ENCODE data around the gene ASMTL. TPM values are rescaled to one million over a fixed set of nuclear protein-coding genes. Genes with fewer than 3 reads are reported as not detected.

Gene ASMTL
- total RNA-seq, 2 donors from 2014 or later = 30.8 to 43.5 TPM

GRCh38 chrX:1465286-1466231 is 12.8 kb upstream of the ASMTL start:
- Histone ChIP-seq H3K27me3 (replicated peaks; ENCODE audit: insufficient read depth) (no peaks in the 10 kb centered on the region), H3K36me3 (no peaks in the 10 kb centered on the region), H3K27ac (no peak overlapping the region), H3K4me3 (no peak overlapping the region), H3K4me1 (ENCODE audit: control insufficient read depth in 1 of 2, low read depth in 2 of 2) (no peaks in the 10 kb centered on the region), H3K9me3 (no peaks in the 10 kb centered on the region)
- no peak for ATAC-seq (ENCODE audit: insufficient number of reproducible peaks, low FRiP score, low read depth)
- DNase-seq (ENCODE audit: low spot score) = no peak
- TF ChIP-seq CTCF (IDR thresholded peaks at IDR 0.05) = no peak

DNA sequence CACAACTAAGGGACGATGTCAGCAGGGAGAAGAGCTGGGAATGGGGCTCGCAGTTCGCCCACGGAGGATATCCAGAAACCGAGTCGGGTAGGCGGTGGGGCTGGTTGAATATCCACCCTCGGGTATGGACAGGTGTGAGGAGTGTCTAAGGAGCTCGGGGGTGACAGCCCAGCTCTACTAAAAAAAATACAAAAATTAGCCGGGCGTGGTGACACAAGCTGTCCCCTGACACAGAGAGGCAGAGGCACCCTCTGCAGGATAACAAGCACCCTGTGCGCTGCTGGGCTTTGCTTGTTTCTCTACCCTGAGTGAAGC is 12.2 kb upstream of the ASMTL start:
- DNase-seq (ENCODE audit: low spot score) (no peak), ATAC-seq (ENCODE audit: insufficient number of reproducible peaks, low FRiP score, low read depth) (no peak)

DNA sequence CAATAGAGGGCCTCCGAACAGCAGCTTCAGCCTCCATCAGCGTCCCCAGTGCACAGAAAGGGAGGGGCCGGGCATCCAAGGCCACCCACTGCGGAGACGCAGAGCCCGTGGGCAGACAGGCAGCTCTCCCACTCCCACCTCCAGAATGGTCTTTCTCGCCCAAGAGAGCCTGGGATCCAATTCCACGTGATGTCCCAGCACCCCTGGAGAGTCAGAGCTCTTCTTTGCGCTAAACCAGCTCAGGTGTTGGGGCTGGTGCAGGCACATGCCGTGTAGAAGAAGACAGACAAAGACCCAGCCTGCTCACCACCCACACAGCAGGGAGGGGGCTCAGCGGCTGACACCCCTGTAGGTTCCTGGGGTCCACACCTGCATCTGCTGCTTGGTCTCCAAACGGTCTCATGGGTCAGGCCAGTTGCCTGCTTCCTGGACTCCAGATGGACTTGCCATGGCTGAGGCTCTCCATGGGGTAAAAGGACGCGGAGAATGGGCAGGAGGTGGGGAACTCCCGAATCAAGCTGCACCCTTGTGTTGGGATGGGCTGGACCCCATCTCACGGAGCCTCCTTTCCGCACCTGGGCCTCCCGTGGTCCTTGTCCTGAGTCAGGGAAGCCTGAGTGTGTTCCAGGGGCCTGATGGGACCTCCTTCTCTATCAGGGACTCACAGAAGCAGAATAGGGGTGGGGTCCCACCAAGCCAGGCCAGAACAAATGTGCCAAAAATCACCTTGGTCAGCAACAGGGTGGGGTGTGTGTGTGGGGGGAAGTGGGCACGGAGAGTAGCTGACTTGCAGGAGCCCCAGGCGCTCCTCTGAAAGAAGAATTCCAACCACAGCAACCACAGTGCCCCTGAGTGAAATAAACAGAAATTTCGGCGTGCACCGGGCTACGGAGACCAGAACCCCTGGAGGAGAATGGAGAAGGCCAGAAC is 11.6 kb upstream of the ASMTL start:
- ATAC-seq (ENCODE audit: insufficient number of reproducible peaks, low FRiP score, low read depth) (no peak), DNase-seq (ENCODE audit: low spot score) (no peak)
- H3K27ac ChIP-seq = no peak overlapping the region
- no peaks in the 10 kb centered on the region for H3K4me1 ChIP-seq (ENCODE audit: control insufficient read depth in 1 of 2, low read depth in 2 of 2)
- no peaks in the 10 kb centered on the region for H3K9me3 ChIP-seq
- H3K27me3 ChIP-seq (replicated peaks; ENCODE audit: insufficient read depth) = no peaks in the 10 kb centered on the region
- H3K4me3 ChIP-seq = no peak overlapping the region
- no peaks in the 10 kb centered on the region for H3K36me3 ChIP-seq
- no peak for TF ChIP-seq CTCF (IDR thresholded peaks at IDR 0.05)

More for the DNA sequence above, 12.2 kb upstream of the ASMTL start:
- Histone ChIP-seq H3K4me1 (ENCODE audit: control insufficient read depth in 1 of 2, low read depth in 2 of 2) (no peaks in the 10 kb centered on the region), H3K27me3 (replicated peaks; ENCODE audit: insufficient read depth) (no peaks in the 10 kb centered on the region), H3K4me3 (no peak overlapping the region), H3K36me3 (no peaks in the 10 kb centered on the region), H3K9me3 (no peaks in the 10 kb centered on the region), H3K27ac (no peak overlapping the region)
- no peak for TF ChIP-seq CTCF (IDR thresholded peaks at IDR 0.05)

- no peak for DNase-seq (ENCODE audit: low spot score)
- no peak for TF ChIP-seq CTCF (IDR thresholded peaks at IDR 0.05)
- Histone ChIP-seq H3K27ac (no peak overlapping the region), H3K9me3 (no peaks in the 10 kb centered on the region), H3K36me3 (no peaks in the 10 kb centered on the region), H3K4me1 (ENCODE audit: control insufficient read depth in 1 of 2, low read depth in 2 of 2) (no peaks in the 10 kb centered on the region), H3K4me3 (no peak overlapping the region), H3K27me3 (replicated peaks; ENCODE audit: insufficient read depth) (no peaks in the 10 kb centered on the region)
- no peak for ATAC-seq (ENCODE audit: insufficient number of reproducible peaks, low FRiP score, low read depth)
Measured at GRCh38 chrX:1463581-1463980, 10.9 kb upstream of the ASMTL start.

Measured in thoracic aorta (tissue), 2 donors.